H1 (cell line): ENCODE measurements around the gene TACR2. TPM values are rescaled to one million over a fixed set of nuclear protein-coding genes. Genes with fewer than 3 reads are reported as not detected.

Experiments
- CTCF ChIA-PET: fragments of 300-600 bp; sonication (Branson Sonifier 250); formaldehyde crosslinking; loops from one replicate; lab custom pipeline; 2021; ENCODE audit not compliant: partially characterized antibody; lab: Charles Lee
- POLR2A ChIA-PET: fragments of 300-600 bp; sonication (Branson Sonifier 250); formaldehyde crosslinking; loops from one replicate; lab custom pipeline; 2021; ENCODE audit warnings: inconsistent platforms; ENCODE audit not compliant: partially characterized antibody; lab: Charles Lee
- DNase-seq, 2 experiments: peaks; one replicate each; pipeline versions ENCODE4 v3.0.0 to v3.0.0-alpha.2; 2010 to 2022; ENCODE audit warnings: low spot score in 2 of 2, low read depth in 1 of 2, mixed read lengths in 1 of 2
- FAIRE-seq: peaks from 2 replicates; lab custom pipeline; 2011; peaks lifted over from hg19 to GRCh38; lab: Jason Lieb, UNC
- H2AFZ ChIP-seq: 2 replicates; pipeline ENCODE4 v1.8.1; 2012; ENCODE audit warnings: low read length, inconsistent platforms
- H2AK5ac ChIP-seq: 2 replicates; pipeline ENCODE4 v1.6.1; 2013; ENCODE audit warnings: low read depth, low read length
- H2BK120ac ChIP-seq: replicated peaks from 2 replicates; pipeline ENCODE3; 2013; ENCODE audit warnings: low read depth, low read length, inconsistent platforms
- H2BK12ac ChIP-seq: 2 replicates; pipeline ENCODE4 v1.6.1; 2013; ENCODE audit warnings: low read depth, low read length
- H2BK15ac ChIP-seq: 2 replicates; pipeline ENCODE4 v1.6.1; 2013; ENCODE audit warnings: low read length
- H2BK20ac ChIP-seq: 2 replicates; pipeline ENCODE4 v1.6.1; 2013; ENCODE audit warnings: low read length
- H2BK5ac ChIP-seq: 2 replicates; pipeline ENCODE4 v1.6.1; 2013; ENCODE audit warnings: low read depth, low read length
- H3K14ac ChIP-seq: 2 replicates; pipeline ENCODE4 v1.6.1; 2013; ENCODE audit warnings: inconsistent platforms; ENCODE audit not compliant: insufficient read length
- H3K18ac ChIP-seq: 2 replicates; pipeline ENCODE4 v1.6.1; 2013; ENCODE audit warnings: low read length; ENCODE audit errors: extremely low read depth
- H3K23ac ChIP-seq: 2 replicates; pipeline ENCODE4 v1.6.1; 2013; ENCODE audit warnings: inconsistent platforms; ENCODE audit not compliant: insufficient read length
- H3K23me2 ChIP-seq: 2 replicates; pipeline ENCODE4 v1.6.1; 2013; ENCODE audit warnings: low read depth, low read length
- H3K27ac ChIP-seq: 2 replicates; pipeline ENCODE4 v1.6.1; 2011; ENCODE audit warnings: low read depth, low read length, inconsistent platforms
- H3K27me3 ChIP-seq, 4 experiments: replicated peaks in 1 of 4; 1 replicate in 1 of 4; 2 replicates in 3 of 4; pipeline versions ENCODE4 v1.6.1 to v1.8.1; 2011 to 2013; ENCODE audit warnings: low read length in 3 of 4, mild to moderate bottlenecking in 3 of 4, inconsistent platforms in 2 of 4, mixed read lengths in 2 of 4, moderate library complexity in 1 of 4; ENCODE audit not compliant: control insufficient read depth in 3 of 4, insufficient read depth in 3 of 4; ENCODE audit errors: extremely low read depth in 1 of 4
- H3K36me3 ChIP-seq, 4 experiments: 2 replicates each; pipeline versions ENCODE4 v1.6.1 to v1.8.1; 2011 to 2013; ENCODE audit warnings: mild to moderate bottlenecking in 4 of 4, low read length in 3 of 4, moderate library complexity in 2 of 4, control low read depth in 1 of 4, inconsistent platforms in 1 of 4; ENCODE audit not compliant: insufficient read depth in 4 of 4, control insufficient read depth in 2 of 4
- H3K4ac ChIP-seq: replicated peaks from 2 replicates; pipeline ENCODE3; 2013; ENCODE audit warnings: low read length, low read depth, mixed read lengths, inconsistent platforms; ENCODE audit not compliant: insufficient read length
- H3K4me1 ChIP-seq, 4 experiments: replicated peaks in 1 of 4; 1 replicate in 1 of 4; 2 replicates in 3 of 4; pipeline versions ENCODE4 v1.6.1 to v1.8.1; 2011 to 2013; ENCODE audit warnings: low read length in 3 of 4, inconsistent platforms in 2 of 4, mixed read lengths in 1 of 4; ENCODE audit not compliant: insufficient read depth in 4 of 4, control insufficient read depth in 3 of 4
- H3K4me2 ChIP-seq, 2 experiments: 2 replicates each; pipeline versions ENCODE4 v1.6.1 to v1.8.1; 2011 to 2013; ENCODE audit warnings: low read depth in 2 of 2, low read length in 2 of 2, control low read depth in 1 of 2, inconsistent platforms in 1 of 2, mild to moderate bottlenecking in 1 of 2; ENCODE audit not compliant: insufficient read depth in 1 of 2
- H3K4me3 ChIP-seq, 4 experiments: fragments of 200-600, 300-600 bp in 1 of 4; sonication (generic), shearing (Covaris generic), sonication (Bioruptor Twin) in 1 of 4; 2 replicates each; pipeline versions ENCODE4 v1.5.1 to v1.8.1; 2011 to 2016; ENCODE audit warnings: low read length in 4 of 4, low read depth in 3 of 4, control low read depth in 2 of 4, inconsistent platforms in 2 of 4, mild to moderate bottlenecking in 2 of 4, mixed read lengths in 1 of 4, moderate library complexity in 1 of 4; ENCODE audit not compliant: insufficient read depth in 2 of 4; ENCODE audit errors: extremely low read depth in 1 of 4
- H3K56ac ChIP-seq: replicated peaks from 2 replicates; pipeline ENCODE3; 2013; ENCODE audit warnings: low read depth, mild to moderate bottlenecking, mixed read lengths, low read length, inconsistent platforms; ENCODE audit not compliant: insufficient read length
- H3K79me1 ChIP-seq: 2 replicates; pipeline ENCODE4 v1.6.1; 2013; ENCODE audit warnings: low read depth, low read length, control low read depth
- H3K79me2 ChIP-seq, 2 experiments: 2 replicates each; pipeline versions ENCODE4 v1.6.1 to v1.8.1; 2012 to 2013; ENCODE audit warnings: low read length in 2 of 2, mild to moderate bottlenecking in 2 of 2, inconsistent platforms in 1 of 2; ENCODE audit not compliant: insufficient read depth in 2 of 2, control insufficient read depth in 1 of 2
- H3K9ac ChIP-seq, 4 experiments: replicated peaks in 1 of 4; 1 replicate in 1 of 4; 2 replicates in 3 of 4; pipeline versions ENCODE4 v1.6.1 to v1.8.1; 2011 to 2013; ENCODE audit warnings: low read depth in 3 of 4, low read length in 3 of 4, control low read depth in 2 of 4, mild to moderate bottlenecking in 2 of 4, moderate library complexity in 2 of 4, inconsistent platforms in 1 of 4; ENCODE audit errors: extremely low read depth in 1 of 4
- H3K9me3 ChIP-seq, 2 experiments: 2 replicates each; pipeline versions ENCODE4 v1.6.1 to v1.8.1; 2012 to 2013; ENCODE audit warnings: mild to moderate bottlenecking in 2 of 2, moderate library complexity in 2 of 2, control low read depth in 1 of 2, inconsistent platforms in 1 of 2, low read depth in 1 of 2, low read length in 1 of 2, mixed read lengths in 1 of 2; ENCODE audit not compliant: insufficient read depth in 2 of 2
- H4K20me1 ChIP-seq, 2 experiments: replicated peaks in 1 of 2; 2 replicates each; pipeline versions ENCODE3 to v1.8.1; 2011 to 2013; ENCODE audit warnings: inconsistent platforms in 2 of 2, low read length in 2 of 2, mild to moderate bottlenecking in 1 of 2; ENCODE audit not compliant: insufficient read depth in 2 of 2, control insufficient read depth in 1 of 2
- H4K5ac ChIP-seq: 2 replicates; pipeline ENCODE4 v1.6.1; 2013; ENCODE audit warnings: low read length, low read depth, mixed read lengths, inconsistent platforms; ENCODE audit not compliant: insufficient read length
- H4K8ac ChIP-seq: 2 replicates; pipeline ENCODE4 v1.8.0; 2013; ENCODE audit warnings: mild to moderate bottlenecking, moderate library complexity, low read length, inconsistent platforms; ENCODE audit not compliant: insufficient read depth; ENCODE audit errors: extremely low read depth
- H4K91ac ChIP-seq: replicated peaks from 2 replicates; pipeline ENCODE3; 2013; ENCODE audit warnings: low read length, mixed read lengths, inconsistent platforms; ENCODE audit not compliant: insufficient read length
- BACH1 ChIP-seq: IDR thresholded peaks from 2 replicates; pipeline ENCODE4 v1.6.1; 2012; ENCODE audit warnings: low read length, improper control_type of control experiment
- BCL11A ChIP-seq, 2 experiments: IDR thresholded peaks; one replicate each; pipeline ENCODE4 v1.6.1; 2011; ENCODE audit warnings: low read depth in 2 of 2, low read length in 2 of 2, mild to moderate bottlenecking in 2 of 2
- BRCA1 ChIP-seq: IDR thresholded peaks from 2 replicates; pipeline ENCODE4 v1.6.1; 2012; ENCODE audit warnings: low read depth, low read length, improper control_type of control experiment
- CBX8 ChIP-seq: fragments of 300-800, 300-1000 bp; sonication (generic); IDR thresholded peaks from 2 replicates; pipeline ENCODE4 v1.7.1; 2016; ENCODE audit warnings: low read depth, low read length, borderline replicate concordance
- CEBPB ChIP-seq: IDR thresholded peaks from 2 replicates; pipeline ENCODE4 v1.6.1; 2012; ENCODE audit warnings: low read depth, low read length
- POU5F1 ChIP-seq: IDR thresholded peaks from 2 replicates; pipeline ENCODE4 v1.6.1; 2011; ENCODE audit warnings: low read depth, mild to moderate bottlenecking, low read length, moderate library complexity
- RNF2 ChIP-seq: fragments of 200-900, 300-1000 bp; sonication (generic); IDR thresholded peaks from 2 replicates; pipeline ENCODE4 v1.7.1; 2016; ENCODE audit warnings: borderline replicate concordance, low read depth, mild to moderate bottlenecking, antibody characterized with exemption, low read length; ENCODE audit not compliant: poor library complexity, severe bottlenecking; ENCODE audit errors: missing control alignments
- SIN3A ChIP-seq, 2 experiments: IDR thresholded peaks in 1 of 2; conservative IDR thresholded peaks in 1 of 2; 2 replicates each; pipeline ENCODE4 v1.6.1; 2011 to 2012; ENCODE audit warnings: low read length in 2 of 2, improper control_type of control experiment in 1 of 2, low read depth in 1 of 2, mild to moderate bottlenecking in 1 of 2
- SP1 ChIP-seq: IDR thresholded peaks from 2 replicates; pipeline ENCODE4 v1.6.1; 2011; ENCODE audit warnings: low read depth, low read length
- TAF7 ChIP-seq: optimal IDR thresholded peaks from 2 replicates; pipeline ENCODE3; 2011; ENCODE audit warnings: low read depth, mild to moderate bottlenecking, inconsistent platforms, low read length, moderate library complexity, borderline replicate concordance
- TBP ChIP-seq: IDR thresholded peaks from 2 replicates; pipeline ENCODE4 v1.6.1; 2011; ENCODE audit warnings: low read depth, low read length, improper control_type of control experiment
- ZNF274 ChIP-seq: IDR thresholded peaks from 2 replicates; pipeline ENCODE4 v1.7.0; 2012; ENCODE audit warnings: low read length, borderline replicate concordance; ENCODE audit errors: extremely low read depth
- WGBS, 2 experiments: shearing (Covaris generic) in 1 of 2; methylation state at CpG; one replicate each; pipeline versions ENCODE4 v1.1.6 to v1.1.7; 2013 to 2015; ENCODE audit warnings: low lambda C conversion rate in 2 of 2, mixed read lengths in 2 of 2, inconsistent platforms in 1 of 2, low coverage in 1 of 2, missing lambda C conversion rate in 1 of 2; ENCODE audit not compliant: insufficient replicate concordance in 2 of 2, insufficient coverage in 1 of 2, insufficient read length in 1 of 2; ENCODE audit errors: extremely low coverage in 1 of 2, missing lambda C conversion rate in 1 of 2; 5-methylcytosine and 5-hydroxymethylcytosine counted together
- polyA plus RNA-seq, 7 experiments: library from polyadenylated mRNA; depleted of rRNA in 3 of 7; stranded (reverse) in 5 of 7; unstranded in 2 of 7; fragments of >200 nt in 5 of 7; fragments of 200-250 nt in 2 of 7; gene quantifications; 1 replicate in 5 of 7; 2 replicates in 1 of 7; 4 replicates in 1 of 7; pipeline versions ENCODE4 v1.2.1 to v1.2.3, GENCODE V29; 2011 to 2013; ENCODE audit warnings: missing spikeins in 2 of 7, mixed read lengths in 2 of 7
- total RNA-seq: library from RNA; stranded (reverse); fragmentation: NEBNext Ultra II Directional; extraction: Animal tissue kit (Norgen Biotek cat#: 25700); gene quantifications from 2 replicates; pipeline ENCODE4 v1.2.1, GENCODE V29; 2021

Gene TACR2
- total and polyA plus RNA-seq, 2 of the 8 experiments (the other 6 are each of a cell fraction or from before 2014, with no cell fraction given): 0.06 TPM; not detected in 1

GRCh38 chr10:69461243-69462025, 44.7 kb upstream of the TACR2 start:
- H3K9ac ChIP-seq: no peak overlapping the region
- H3K4me3 ChIP-seq: no peak overlapping the region
- H4K20me1 ChIP-seq: peaks cover 0 to 2% of the 10 kb centered on the region in 2 experiments
- no peak overlapping the region for H2AK5ac ChIP-seq
- no peaks in the 10 kb centered on the region for H3K27me3 ChIP-seq
- no peak overlapping the region for H2BK12ac ChIP-seq
- no peak overlapping the region for H2BK15ac ChIP-seq
- ChIA-PET POLR2A (no interaction called here), CTCF (interaction anchor here (0.6 to 1.7 kb wide), 6 partner anchors 10 to 94 kb away, joined by 3 to 6 read pairs (median 3); partner anchors contain the start of gene TSPAN15)
- no peak for FAIRE-seq
- H4K91ac ChIP-seq: no peak overlapping the region
- no peak overlapping the region for H3K14ac ChIP-seq
- no peaks in the 10 kb centered on the region for H3K36me3 ChIP-seq
- no peak overlapping the region for H3K27ac ChIP-seq
- no peaks in the 10 kb centered on the region for H3K79me2 ChIP-seq
- DNase-seq: no peak
- peak overlapping the region; percentile 53 for H4K8ac ChIP-seq
- H3K18ac ChIP-seq: no peak overlapping the region
- no peak overlapping the region for H2BK5ac ChIP-seq
- H3K56ac ChIP-seq: no peak overlapping the region
- no peak overlapping the region for H3K23ac ChIP-seq
- no peak overlapping the region for H2BK120ac ChIP-seq
- H3K4me2 ChIP-seq: no peak overlapping the region
- WGBS, 2 experiments: 92% methylated on average over 4 of the region's 5 CpGs; no CpG with 5 or more reads in 1 of the 2 experiments
- H2BK20ac ChIP-seq: no peak overlapping the region
- no peak overlapping the region for H2AFZ ChIP-seq
- no peaks in the 10 kb centered on the region for H3K23me2 ChIP-seq
- H3K9me3 ChIP-seq: no peaks in the 10 kb centered on the region
- H3K4me1 ChIP-seq: no peaks in the 10 kb centered on the region; a peak in 1 of 7 replicates
- no peaks in the 10 kb centered on the region for H3K79me1 ChIP-seq
- no peak overlapping the region for H3K4ac ChIP-seq
- no peak overlapping the region for H4K5ac ChIP-seq
- no peak for TF ChIP-seq RNF2
- TF ChIP-seq BACH1: no peak
- no peak for TF ChIP-seq ZNF274
- no peak for TF ChIP-seq POU5F1
- no peak for TF ChIP-seq BCL11A (IDR thresholded peaks at IDR 0.05; ENCODE audit: low read depth in 2 of 2, low read length in 2 of 2)
- TF ChIP-seq BRCA1: no peak
- no peak for TF ChIP-seq TAF7
- TF ChIP-seq CBX8: no peak
- no peak for TF ChIP-seq SIN3A (conservative IDR thresholded peaks at IDR 0.05 in 1 of 2, IDR thresholded peaks at IDR 0.05 in 1 of 2; ENCODE audit: low read depth in 1 of 2, low read length in 2 of 2)
- TF ChIP-seq CEBPB: no peak
- no peak for TF ChIP-seq SP1
- no peak for TF ChIP-seq TBP
